GM12878 (cell line): Measurements from ENCODE around the gene COG1.

Experiments used
- ESRRA ChIP-seq: IDR thresholded peaks from 2 replicates; pipeline ENCODE4 v1.6.1; 2012; ENCODE audit warnings: mild to moderate bottlenecking, low read length, improper control_type of control experiment
- EZH2 ChIP-seq: IDR thresholded peaks from 2 replicates; pipeline ENCODE4 v1.6.1; 2012; ENCODE audit warnings: low read depth, mild to moderate bottlenecking, control low read depth, inconsistent platforms, low read length, borderline replicate concordance; ENCODE audit not compliant: control insufficient read depth
- NFXL1 ChIP-seq: fragments of 450-650 bp; IDR thresholded peaks from 2 replicates; pipeline ENCODE4 v1.6.1; 2017; ENCODE audit warnings: antibody characterized with exemption, mild to moderate bottlenecking, borderline replicate concordance
- POLR2AphosphoS2 ChIP-seq: IDR thresholded peaks from 2 replicates; pipeline ENCODE4 v1.6.1; 2011; ENCODE audit warnings: low read depth, mild to moderate bottlenecking, low read length, improper control_type of control experiment, moderate library complexity
- POU2F2 ChIP-seq: IDR thresholded peaks from 3 replicates; pipeline ENCODE4 v1.6.1; 2011; ENCODE audit warnings: low read depth, mild to moderate bottlenecking, low read length, borderline replicate concordance
- TF ChIP-seq, protein P1 (sequence below): IDR thresholded peaks from 2 replicates; pipeline ENCODE4 v1.6.1; 2012; ENCODE audit warnings: low read depth, low read length, improper control_type of control experiment
- TF ChIP-seq, protein P2 (sequence below), 3 experiments: IDR thresholded peaks in 2 of 3; conservative IDR thresholded peaks in 1 of 3; 2 replicates each; pipeline ENCODE4 v1.5.1; 2011; ENCODE audit warnings: low read depth in 3 of 3, low read length in 3 of 3, mild to moderate bottlenecking in 3 of 3, control low read depth in 2 of 3, moderate library complexity in 2 of 3, inconsistent platforms in 1 of 3, mixed read lengths in 1 of 3; ENCODE audit not compliant: control insufficient read depth in 2 of 3, insufficient read depth in 1 of 3; ENCODE audit errors: extremely low read depth in 1 of 3
- TF ChIP-seq, protein P3 (sequence below): IDR thresholded peaks from 2 replicates; pipeline ENCODE4 v1.6.1; 2011; ENCODE audit warnings: low read depth, low read length, improper control_type of control experiment, borderline replicate concordance
- TF ChIP-seq, protein P4 (sequence below): fragments of 450-650 bp; IDR thresholded peaks from 2 replicates; pipeline ENCODE4 v1.6.1; 2014; ENCODE audit warnings: mild to moderate bottlenecking

DNA sequence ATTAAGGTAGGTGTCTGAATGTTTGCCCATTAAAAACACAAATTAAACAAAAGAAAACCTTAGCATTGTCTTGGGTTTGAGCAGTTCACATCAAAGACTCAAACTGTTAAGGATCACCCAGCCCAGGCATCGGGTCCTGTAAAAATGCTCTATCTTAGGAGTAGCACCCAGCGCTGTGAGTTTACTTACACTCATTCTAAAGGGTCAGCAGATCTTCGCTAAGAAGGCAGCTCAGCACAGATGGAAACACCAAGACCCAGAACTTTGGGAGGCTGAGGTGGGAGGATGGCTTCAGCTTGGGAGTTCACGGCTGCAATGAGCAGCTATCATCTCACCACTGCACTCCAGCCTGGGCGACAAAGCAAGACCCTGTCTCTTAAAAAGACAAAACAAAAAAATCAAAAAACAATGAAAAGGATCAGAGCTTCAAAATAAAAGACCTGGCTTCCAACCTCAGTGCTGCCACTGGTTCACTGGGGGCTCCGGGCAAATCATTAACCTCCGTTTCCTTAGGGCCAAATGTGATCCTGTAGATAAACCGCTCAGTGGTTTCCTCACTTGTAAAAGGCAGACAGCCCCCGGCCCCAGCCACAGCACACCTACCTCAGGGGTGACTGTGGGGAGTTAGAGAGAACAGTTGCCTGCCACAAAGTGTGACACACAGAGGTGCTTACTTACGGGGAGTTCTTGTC lies 11.1 kb downstream of the COG1 start:
- no peak for TF ChIP-seq NFXL1
- no peak for TF ChIP-seq POU2F2
- TF ChIP-seq, protein P1, sequence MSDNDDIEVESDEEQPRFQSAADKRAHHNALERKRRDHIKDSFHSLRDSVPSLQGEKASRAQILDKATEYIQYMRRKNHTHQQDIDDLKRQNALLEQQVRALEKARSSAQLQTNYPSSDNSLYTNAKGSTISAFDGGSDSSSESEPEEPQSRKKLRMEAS, result no peak
- no peak for TF ChIP-seq EZH2
- TF ChIP-seq POLR2AphosphoS2, result no peak
- no peak for TF ChIP-seq ESRRA
- TF ChIP-seq, protein P2, sequence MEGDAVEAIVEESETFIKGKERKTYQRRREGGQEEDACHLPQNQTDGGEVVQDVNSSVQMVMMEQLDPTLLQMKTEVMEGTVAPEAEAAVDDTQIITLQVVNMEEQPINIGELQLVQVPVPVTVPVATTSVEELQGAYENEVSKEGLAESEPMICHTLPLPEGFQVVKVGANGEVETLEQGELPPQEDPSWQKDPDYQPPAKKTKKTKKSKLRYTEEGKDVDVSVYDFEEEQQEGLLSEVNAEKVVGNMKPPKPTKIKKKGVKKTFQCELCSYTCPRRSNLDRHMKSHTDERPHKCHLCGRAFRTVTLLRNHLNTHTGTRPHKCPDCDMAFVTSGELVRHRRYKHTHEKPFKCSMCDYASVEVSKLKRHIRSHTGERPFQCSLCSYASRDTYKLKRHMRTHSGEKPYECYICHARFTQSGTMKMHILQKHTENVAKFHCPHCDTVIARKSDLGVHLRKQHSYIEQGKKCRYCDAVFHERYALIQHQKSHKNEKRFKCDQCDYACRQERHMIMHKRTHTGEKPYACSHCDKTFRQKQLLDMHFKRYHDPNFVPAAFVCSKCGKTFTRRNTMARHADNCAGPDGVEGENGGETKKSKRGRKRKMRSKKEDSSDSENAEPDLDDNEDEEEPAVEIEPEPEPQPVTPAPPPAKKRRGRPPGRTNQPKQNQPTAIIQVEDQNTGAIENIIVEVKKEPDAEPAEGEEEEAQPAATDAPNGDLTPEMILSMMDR (IDR thresholded peaks at IDR 0.05 in 2 of 3, conservative IDR thresholded peaks at IDR 0.05 in 1 of 3; ENCODE audit: control insufficient read depth in 2 of 3, extremely low read depth in 1 of 3, insufficient read depth in 1 of 3, low read depth in 3 of 3, low read length in 3 of 3), result no peak
- TF ChIP-seq, protein P3, sequence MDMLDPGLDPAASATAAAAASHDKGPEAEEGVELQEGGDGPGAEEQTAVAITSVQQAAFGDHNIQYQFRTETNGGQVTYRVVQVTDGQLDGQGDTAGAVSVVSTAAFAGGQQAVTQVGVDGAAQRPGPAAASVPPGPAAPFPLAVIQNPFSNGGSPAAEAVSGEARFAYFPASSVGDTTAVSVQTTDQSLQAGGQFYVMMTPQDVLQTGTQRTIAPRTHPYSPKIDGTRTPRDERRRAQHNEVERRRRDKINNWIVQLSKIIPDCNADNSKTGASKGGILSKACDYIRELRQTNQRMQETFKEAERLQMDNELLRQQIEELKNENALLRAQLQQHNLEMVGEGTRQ, result no peak
- TF ChIP-seq, protein P4, sequence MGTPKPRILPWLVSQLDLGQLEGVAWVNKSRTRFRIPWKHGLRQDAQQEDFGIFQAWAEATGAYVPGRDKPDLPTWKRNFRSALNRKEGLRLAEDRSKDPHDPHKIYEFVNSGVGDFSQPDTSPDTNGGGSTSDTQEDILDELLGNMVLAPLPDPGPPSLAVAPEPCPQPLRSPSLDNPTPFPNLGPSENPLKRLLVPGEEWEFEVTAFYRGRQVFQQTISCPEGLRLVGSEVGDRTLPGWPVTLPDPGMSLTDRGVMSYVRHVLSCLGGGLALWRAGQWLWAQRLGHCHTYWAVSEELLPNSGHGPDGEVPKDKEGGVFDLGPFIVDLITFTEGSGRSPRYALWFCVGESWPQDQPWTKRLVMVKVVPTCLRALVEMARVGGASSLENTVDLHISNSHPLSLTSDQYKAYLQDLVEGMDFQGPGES, result no peak
